GM19463 (cell line): Measurements from ENCODE around the gene DYNC1I1.
A peak's percentile ranks its signal among the peaks of the same experiment; 100 is the strongest.

Source experiments
- ATAC-seq: cut with Tn5 transposase; IDR thresholded peaks from one replicate; pipeline ENCODE4 v1.9.1; 2021; ENCODE audit warnings: mild to moderate bottlenecking, moderate library complexity; ENCODE audit not compliant: unreplicated experiment

Gene DYNC1I1

DNA sequence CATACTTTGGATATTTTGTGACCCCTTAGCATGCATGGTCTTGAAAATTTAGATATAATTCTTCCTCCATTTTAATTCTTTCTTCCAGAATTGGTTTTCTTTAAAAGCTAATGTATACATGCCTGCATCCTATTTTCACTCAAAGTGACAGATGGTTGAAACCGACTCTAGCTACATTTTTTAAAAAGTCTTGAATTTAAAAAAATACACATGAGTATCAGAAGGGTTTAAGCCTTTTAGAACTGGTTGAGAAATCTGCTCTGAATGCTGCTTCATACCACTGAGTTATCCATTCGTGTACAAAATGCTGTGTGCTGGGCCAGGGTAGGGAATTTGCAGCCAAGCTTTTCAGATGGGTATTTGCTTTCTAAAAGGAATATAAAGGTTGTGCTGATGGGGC, 16.5 kb downstream of the DYNC1I1 start:
- ATAC-seq = no peak

DNA sequence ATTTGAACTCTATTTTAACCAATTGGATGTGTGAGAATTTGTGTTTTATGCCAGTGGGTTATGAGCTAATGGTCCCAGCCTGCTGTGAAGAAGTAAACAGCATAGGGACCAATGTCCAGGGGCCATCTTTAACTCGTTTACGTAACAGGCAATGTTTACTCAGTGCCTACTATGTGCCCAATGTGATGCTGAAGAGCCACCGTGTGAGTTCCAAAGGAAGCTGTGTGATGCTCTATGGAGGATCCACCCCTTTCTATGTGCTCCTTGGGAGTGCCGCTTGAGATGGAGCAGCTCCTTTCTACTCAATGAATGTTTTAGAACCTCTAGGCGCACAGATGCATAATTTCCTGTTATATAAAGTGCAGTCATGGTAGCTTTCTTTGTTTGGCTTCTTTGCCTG, 21.3 kb downstream of the DYNC1I1 start:
- ATAC-seq = no peak

DNA sequence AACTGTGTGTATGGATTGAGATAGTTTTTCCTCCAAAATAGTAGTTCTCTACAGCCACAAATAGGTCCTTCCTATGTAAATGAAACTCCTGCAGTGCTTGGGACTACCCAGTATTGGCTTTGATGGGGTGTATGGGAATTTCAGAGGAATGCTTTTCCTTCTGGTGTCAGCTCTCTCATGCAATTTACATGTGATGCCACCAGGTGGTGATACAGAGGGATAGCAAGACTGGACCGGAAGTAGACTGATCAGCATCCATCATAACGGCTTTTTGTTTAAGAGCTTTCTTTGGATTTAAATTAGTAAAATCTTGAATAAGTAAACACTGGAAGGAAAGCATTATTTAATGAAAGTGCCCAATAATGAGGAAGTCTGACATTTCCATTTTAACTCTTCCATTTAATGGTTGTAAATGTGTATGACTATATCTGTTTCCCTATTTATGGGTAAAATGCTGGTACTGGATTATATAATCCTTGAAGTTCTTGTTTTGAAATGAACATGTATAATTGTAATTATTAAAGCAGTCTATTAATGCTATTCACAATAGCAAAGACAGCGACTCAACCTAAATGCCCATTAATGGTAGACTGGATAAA, 22.7 kb downstream of the DYNC1I1 start:
- no peak for ATAC-seq

DNA sequence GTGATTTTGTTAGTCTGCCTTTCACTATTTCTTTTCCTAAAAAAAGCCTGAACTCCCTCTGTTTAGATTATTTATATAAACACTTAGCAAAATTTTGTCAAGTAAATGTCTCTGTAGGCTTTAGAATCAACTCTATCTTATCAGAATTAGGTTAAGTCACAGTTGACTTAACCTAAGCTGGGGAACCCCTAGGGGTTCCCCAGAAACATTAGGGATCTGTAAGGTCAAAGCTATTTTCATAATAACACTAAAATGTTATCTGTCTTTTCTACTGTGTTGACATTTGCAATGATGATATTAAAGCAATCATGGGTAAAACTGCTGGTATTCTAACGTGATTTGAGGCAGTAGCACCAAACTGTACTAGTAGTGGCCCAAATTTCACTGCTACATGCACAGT, 24.3 kb downstream of the DYNC1I1 start:
- no peak for ATAC-seq

DNA sequence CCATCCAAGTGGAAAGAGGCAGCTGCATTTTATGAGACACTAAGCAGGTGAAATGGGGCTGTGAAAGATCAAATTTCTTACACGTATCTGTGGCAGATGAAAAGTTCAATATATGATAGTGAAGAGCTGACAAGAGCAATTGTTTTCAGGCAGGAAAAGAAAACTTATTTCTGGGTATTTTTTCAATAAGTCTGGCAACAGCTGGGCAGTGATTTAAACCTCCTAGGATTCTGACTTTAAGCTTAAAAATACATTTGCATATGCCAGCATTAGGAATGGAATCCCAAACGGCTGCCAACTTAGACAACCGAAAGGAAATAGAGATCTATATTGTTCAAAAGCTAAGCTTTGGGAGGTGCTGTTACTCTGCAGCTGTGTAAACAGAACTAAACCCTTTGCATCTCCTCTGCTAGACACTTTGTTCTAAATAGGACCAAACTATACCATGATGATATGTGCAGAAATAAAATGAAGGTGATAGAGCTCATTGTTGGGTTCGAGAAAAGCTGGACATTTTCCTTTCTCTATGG, 26.1 kb downstream of the DYNC1I1 start:
- no peak for ATAC-seq

DNA sequence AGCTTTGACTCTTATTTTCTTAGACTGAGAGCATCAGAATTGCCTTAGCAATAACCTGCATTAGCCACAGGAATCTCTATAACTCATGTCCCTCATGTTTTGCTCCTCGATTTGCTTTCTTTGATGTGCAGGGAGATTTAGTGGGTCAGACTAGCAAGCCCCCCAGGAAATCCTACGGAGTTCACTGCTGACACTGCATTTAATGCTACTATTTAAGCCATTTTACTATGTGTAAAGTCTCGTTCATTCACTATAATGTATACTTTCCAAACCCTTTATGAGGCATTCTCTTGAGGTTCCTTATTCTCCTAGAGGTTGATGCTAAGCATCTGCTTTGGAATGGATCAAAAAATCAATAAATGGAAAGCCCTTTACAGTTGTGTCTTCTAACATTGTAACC, 28.4 kb downstream of the DYNC1I1 start:
- ATAC-seq = no peak

DNA sequence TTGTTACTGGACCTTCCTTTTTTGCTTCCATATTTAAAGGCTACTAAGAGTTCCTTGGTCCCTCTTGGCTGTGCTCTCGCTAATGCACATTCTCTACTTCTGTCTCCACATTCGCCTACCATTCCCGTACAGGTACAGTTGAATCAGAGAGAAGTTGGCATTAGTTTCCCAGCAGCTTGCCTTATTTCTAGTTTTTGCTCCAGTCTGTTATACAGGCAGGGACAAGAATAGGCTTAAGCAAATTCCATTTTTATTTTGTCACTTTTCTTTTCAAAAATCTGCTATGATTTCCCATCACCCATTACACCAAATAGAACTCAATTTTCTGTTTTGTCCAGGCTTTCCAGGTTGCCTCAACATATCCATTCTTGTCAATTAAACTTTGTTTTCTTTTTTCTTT, 29.9 kb downstream of the DYNC1I1 start:
- ATAC-seq = no peak

DNA sequence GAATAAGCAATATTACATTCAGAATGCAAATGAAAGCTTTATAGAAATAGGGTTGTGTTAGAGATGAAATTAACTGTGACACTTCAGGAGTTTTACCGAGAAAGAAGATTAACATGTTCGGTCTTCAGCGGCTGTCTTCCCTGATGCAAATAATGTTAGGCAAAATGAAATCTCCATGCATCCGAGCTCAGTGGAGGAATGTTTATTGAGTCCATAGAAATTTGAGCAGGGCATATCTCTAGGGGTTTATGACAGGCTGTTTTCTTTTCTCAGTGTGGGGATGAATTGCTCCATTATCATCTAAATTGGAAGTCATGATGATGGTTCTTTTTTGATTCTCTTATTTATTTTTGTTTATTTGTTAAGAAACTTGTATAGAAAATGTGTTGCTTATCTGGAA, 31.7 kb downstream of the DYNC1I1 start:
- ATAC-seq = no peak

DNA sequence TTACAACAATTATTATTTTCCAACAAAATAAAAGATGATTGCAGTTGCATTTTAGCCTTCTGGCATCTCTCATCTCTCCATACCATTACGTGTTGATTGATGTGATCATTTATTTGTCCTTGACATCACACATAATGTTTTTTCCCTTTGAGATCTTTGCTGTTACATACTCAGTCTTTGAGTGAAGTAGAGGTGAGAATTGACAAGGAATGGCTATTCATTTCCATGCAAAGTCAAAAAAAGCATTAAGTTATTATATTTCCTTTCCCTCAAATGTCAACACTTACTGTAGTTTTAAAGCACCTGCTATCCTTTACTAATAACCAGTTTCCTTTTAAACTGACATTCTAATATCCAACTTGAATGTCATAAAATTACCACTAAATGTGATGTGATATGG, 33.6 kb downstream of the DYNC1I1 start:
- no peak for ATAC-seq

DNA sequence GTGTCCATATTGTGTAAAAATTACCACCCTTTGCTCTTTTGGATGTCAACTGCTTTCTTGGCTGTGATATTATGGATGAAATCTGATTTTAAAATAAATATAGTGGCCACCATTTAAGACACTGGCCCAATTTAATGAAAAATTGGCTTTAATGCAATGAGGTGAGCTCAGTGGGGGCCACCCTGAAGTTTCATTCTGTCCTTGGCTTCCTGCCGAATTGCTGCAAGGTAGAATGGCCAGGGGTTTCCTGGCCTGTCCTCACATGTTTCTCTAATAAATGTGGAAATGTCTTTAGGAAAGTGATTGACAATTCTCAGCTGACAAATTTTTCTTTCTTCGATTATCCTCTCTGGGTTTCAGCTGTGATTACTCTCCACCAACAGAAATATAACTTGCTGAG, 36.0 kb downstream of the DYNC1I1 start:
- ATAC-seq = no peak

DNA sequence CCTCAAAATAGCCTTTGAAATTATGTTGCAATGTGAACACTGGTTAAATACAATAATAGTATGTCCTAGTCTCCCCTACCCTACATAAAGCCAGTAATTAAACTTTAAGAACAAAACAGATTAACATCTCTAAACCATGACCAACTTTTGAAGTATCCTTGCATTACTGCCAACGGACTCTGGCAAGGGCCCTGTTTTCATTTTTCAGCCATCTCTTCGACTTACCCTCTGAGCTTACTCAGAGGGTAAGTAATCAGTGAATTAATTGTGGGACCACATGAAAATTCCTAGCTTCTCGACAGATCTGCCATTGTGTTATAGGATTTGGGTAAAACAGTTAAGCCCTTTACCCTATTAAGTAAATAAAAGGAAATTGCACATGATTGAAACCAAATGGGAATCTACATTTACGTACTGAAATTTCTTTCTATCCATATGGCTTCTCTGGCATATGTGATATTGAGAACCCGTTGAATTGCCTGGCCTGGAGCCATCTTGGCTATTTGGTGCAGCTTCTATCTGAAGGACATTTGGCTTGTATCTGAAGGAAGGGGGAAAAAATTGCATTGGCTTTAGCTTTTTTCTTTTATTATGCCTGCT, 39.6 kb downstream of the DYNC1I1 start:
- ATAC-seq = no peak

DNA sequence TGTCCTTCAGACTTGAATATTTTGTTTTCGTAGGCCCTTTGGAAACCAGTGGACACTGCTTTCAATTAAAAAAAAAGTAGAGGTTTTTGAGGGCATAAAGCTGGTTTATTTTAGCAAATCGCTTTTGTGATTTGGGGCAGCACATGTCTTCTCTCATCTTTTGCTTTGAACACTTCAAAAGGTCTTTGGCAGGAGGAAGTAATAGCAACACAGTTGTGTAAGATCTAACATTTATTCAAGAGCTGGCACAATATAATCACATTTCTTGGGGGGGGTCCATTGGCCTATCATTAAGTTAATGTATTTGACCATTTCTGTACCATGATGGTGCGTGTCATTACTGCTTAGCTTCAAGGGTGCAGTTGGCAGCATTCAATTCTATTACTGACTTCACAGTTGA, 42.4 kb downstream of the DYNC1I1 start:
- no peak for ATAC-seq

DNA sequence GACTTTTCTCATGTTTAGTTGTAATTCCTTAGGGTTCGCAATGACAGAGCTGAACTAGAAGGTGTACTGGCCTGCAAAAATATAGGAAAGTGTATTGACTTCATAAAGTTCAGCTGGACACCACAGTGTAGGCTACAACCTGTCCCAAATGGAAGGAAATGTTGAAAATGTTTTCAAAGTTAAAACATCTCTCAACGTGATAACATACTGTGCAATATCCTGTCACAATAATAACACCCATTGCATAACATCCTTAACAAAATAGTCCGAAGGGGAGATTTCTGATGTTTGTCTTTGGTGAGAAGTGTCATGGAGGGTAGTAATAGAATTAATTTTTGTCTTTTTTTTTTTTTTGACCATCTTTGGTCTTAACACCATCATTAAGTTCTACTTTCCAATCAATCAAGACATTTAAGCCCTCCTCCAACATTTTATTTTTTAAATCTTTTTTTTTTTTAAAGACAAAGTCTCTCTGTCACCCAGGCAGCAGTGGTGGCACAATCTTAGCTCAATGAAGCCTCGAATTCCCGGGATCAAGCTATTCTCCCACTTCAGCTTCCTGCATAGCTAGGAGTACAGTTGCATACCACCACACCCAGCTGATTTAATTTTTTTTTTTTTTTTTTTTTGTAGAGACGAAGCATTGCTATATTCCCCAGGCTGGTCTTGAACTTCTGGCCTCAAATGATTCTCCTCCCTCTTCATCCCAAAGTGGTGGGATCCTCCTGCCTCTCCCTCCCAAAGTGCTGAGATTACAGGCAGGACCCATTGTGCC, 45.7 kb downstream of the DYNC1I1 start:
- ATAC-seq = no peak

DNA sequence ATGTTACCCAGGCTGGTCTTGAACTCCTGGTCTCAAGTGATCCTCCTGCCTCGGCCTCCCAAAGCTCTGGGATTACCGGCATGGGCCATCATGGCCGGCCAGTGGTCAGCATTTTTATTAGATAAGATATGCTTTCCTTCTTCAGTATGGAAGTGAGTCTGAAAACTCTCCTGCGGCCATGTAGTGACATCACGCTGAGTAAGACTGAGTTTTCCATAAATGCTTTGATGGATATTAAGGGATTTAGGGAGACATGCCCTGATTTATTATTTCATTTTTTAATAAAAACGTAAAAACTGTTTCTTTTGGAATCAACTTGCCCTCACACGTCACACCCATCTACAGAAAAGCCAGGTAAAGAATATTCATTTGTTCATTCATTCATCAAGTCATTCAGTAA, 48.4 kb downstream of the DYNC1I1 start:
- no peak for ATAC-seq

DNA sequence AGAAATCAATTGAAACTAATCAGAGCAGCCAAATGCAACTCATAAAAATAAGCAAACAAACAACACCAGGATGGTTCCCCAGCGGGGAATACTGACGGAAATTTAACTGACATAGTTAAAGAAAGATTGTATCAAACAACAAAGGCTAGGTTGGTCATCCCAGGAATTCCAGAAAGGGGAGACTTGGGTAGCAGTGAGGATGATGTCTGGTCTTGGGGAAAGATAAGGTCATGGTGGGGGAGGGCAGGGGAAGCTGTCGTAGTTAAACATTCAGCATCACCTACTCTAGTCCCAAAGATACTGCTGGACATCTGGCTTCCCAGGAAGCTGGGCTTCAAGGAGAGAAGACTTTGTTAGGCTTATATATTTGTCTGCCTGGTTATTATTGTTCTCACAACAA, 50.4 kb downstream of the DYNC1I1 start:
- no peak for ATAC-seq

DNA sequence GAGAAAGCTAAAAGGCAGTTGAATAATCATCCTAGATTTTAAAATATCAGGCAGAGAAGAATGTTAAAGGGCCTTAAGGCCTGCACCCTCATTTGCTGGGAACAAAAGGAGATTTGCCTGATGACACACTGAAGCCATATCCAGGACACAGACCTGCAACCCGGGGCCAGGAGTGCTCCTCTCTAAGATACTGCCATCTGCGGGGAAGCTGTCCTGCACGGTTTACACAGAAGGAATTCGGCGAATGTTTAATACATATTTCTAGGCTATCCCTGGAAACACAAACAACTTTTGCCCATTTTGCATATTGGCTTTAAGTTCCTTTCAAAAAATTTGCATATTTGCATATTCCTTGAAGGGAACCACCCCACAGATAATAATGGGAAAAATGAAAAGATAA, 52.3 kb downstream of the DYNC1I1 start:
- no peak for ATAC-seq

DNA sequence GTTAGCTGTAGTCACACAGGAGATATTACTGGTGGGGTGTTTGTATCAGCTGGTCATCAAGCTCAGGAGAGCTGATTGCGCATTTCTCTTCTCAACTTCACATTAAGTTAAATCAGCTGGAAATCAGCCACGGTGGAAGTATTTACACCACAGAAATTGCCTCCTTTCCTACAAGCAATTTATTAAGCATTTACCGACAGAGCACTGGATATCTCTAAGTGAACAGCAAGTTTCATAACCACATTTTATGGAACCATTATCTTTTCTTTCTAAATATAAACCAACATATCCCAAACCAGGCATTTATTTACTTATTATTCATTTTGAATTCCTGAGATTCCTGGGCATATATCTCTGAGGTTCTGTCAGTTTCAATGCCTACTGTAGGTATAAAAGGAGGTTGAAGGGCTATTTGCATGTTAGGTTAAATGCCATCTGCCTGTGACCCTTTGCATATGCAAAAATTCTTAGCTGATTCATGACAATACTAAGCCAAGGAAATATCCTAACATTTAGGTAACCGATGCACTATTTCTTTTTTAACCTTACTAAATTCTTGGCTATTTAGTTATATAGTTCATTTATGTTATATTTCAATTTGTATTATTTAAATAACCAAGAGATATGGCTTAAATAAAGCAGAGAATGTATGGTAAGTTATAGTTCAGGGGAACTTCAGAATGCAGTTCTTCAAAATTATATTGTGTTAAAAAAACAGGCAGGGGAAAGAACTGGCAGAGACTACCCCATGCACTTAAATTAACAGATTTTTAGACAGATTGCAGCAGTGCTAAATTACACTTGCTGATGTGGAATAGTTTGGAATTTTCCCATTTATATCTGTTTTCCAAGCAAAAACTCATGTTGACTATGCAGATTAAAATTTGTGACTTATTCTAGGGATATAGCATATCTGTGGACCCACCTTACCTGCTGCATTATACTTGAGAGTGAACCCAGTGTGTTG, 56.8 kb downstream of the DYNC1I1 start:
- no peak for ATAC-seq

DNA sequence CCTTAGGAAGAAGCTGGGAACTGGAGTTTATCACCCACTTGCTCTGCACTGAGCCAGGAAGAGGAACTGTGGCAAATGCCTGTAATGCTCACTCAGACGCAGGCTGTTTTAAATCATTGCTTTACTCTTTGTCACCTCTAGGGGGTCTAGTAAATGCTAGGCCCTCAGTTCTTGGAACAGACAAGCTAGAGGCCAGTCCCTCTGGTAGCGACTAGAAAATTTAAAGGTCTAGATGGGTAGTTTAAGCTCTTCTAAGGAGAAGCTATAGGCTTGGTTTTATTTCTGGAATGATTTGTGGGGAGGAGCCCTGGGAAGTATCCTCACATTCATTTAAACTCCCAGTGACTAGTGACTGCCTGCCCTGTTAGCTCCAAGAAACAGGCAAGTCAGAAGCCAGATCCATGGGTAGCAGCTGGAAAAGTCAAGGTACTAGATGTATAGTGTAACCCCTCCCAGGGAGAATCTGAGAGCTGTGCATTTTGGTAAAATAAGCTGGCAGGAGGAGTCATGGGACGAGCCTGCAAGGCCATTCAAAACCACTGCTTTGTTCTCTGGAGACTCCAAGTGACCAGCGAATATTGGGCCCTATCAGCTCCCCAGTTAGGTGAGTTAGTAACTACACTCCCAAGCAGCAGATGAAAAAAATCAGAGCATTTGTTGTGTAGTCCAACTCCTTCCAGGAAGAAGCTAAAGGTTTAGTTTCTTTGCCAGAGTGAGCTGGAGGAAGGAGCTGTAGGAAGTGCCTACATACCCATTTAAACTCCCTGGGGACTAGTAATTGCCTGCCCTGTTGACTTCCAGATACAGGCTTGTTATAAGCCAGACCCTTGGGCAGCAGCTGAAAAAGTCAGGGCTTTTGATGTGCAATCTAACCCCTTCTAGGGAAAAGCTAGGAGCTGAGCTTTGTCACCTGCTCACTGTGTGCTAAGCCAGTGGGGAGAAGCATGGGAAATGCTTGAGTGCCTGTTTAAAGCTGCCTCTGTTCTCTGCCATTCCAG, 68.9 kb downstream of the DYNC1I1 start:
- ATAC-seq = peak; percentile 95

DNA sequence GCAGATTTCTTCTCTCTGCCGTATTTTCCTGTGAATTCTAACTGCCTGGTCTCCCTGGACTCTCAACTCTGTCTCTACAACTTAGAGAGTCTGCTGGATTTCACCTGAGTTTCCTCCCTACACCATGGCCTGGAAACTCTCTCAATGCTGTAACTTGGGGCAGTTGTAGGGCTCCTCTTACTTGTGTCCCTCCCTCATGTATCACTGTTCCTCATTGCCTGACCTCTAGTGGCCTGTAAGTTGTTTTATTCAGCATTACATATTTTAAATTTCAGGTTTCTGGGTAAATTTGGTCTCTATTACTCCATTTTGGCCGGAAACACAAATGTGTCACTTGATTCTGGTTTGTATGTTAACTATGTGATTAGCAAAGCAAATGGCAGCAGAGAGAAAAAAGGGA, 70.9 kb downstream of the DYNC1I1 start:
- no peak for ATAC-seq

DNA sequence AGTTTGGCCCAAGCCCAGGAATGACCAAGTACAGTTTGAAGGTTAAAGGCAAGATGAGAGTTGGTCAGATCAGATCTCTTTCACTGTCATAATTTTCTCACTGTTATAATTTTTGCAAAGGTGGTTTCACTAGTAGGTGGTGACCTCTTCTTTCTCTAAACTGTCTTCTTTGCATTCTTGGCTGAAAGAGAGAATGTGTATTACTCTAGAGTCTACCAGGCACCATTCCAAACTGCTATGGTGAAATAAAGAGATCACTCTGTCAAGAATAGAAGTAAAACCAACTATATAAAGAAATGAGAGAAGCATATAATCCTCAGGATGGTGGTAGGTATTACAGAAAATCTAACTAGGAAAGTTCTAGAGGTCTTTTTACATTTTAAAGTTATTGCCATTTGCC, 72.7 kb downstream of the DYNC1I1 start:
- ATAC-seq = no peak
